ENCODE measurements around the gene PROKR2.

PROKR2 gene

DNA sequence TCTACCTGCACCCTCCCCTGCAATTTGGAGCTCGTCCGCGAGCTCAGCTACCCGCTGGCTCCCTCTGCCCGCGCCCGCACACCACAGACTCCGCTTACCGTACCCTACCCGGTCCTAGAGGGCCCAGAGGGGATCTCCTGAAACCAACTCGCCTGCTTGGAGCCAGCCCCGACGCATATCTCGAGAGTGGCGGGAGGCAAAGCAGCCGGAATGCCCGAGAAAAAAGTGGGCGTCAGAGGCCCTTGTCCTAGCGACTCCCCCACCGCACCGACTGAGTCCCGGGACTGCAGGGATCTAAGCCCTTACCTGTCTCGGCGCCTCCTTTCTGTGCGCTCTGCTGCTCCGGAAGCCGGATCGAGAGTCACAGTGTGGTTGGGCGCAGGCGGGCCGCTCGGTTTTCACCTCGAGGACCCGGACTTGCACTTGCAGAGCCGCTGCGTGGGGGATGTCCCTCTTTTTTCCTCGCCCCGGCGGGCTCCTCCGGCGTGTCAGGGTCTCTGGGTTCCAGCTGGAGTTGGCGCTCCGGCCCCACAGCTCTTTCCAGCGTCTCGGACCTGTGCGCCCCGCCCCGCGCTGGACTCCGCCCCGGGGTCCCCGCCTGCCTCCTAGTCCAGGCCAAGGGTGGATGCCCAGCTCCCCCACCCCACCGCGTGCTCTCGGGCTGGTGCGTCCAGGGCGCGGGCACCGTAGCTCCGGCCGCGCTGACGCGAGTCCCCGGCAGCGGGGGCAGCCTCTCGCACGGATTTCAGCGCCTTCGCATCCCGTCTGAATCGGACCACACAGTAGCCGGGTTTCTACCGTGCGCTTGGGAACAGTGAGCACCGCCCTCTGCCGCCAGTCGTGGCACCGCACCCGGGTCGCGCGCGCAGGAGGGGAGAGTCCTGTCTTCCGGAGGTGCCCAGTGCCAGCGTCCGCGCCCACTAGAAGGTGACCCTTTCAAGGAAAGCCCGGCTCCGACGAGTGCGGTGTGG, at the start of gene PROKR2:
Gene PROKR2 (minus strand): TSS at position 767 of the 971 bp plus-strand sequence. CDS start 2,585 bp downstream, outside the sequence.
- DNase-seq (ENCODE audit: low read depth in 3 of 3) = no peak

DNA sequence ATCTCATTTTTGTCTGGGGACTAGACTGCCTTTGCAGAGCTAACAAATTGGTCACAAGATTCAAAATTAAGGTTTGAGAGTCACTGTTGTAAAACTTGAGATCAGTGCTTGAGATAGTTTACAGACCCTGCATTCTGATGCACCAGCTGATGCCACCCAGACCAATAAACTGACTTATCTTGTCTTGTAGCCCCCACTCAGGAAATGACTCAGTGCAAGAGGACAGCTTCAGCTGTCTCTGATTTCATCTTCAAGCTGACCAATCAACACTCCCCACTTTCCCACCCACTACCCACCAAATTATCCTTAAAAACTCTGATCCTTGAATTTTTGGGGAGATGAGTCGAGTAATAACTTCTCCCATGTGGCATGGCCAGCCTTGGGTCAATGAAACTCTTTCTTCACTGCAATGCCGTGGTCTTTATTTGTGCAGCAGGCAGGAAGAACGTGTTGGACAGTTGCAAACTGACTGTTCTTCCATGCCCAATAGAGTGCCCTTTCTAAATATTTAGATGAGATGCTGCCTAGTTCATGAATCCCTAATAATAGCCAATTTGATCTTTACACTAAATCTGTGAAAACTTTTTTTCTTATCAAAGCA, 48.3 kb upstream of the PROKR2 start:
- DNase-seq (ENCODE audit: low read depth in 3 of 3) = no peak

DNA sequence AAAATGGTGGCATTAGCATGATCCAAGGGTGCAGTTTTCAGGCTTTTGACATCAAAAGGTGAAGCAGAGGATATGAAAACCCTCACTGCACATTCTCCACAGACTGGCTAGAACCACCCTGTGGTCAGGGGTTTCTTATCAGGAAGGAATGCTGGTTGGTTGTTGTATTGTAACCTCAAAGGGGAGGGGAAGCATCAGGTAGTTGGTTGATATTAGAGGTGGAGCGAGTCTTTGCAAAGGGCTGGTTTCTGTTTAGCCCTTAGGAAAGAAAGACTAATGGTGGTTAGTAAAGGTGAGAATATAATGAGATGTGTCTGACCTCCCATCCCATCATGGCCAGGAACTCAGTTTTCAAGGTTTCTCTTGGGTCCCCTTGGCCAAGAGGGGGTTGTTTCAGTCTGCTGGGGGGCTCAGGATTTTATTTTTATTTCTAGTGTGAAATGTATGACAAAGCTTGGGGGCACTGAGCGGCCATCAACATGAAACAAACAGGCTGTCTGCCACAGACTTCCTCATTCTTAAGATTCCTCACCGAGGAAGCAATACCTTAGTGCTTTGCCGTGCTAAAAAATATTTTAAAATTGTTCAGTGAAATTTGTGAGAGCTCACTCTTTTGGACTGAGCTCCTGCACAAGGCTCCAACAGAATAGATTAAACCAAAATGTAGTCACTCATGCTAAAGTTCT, 47.5 kb upstream of the PROKR2 start:
- no peak for DNase-seq (ENCODE audit: low read depth in 3 of 3)

DNA sequence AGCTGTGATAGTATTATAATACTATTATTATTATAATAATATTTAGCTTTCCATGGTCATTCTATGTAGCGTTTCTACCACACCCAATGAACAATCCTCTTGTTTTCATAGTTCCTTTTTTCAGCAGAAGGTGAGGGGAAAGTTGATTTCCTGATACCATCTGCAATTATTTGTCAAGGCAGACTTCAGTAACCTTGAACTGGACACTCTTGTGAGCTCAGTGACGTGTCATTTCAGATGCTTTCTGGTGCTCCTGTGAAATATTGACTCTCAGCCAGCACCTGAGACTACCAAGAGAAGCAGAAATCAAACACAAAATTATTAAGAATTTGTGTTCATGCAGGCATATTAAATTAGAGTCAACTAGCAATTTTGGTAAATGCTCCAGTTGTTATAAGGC, 46.0 kb upstream of the PROKR2 start:
- no peak for DNase-seq (ENCODE audit: low read depth in 3 of 3)

DNA sequence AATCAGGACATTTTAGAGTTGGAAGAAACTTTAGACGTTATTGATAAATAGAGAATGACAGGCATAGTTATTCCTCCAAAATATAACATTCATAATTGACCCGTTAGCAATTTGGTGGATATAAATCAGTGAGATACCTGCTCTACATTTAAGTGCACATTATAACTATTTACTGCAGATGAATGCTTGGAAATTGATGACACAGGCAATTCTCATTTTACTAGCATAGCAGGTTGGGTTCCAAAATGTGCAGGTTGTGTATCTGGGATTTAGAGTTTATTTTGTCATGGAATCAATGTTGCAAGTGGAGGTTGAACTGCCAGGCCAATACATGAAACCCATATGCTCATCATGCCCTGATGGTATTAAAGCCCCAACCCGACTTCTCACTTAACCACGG, 44.4 kb upstream of the PROKR2 start:
- DNase-seq (ENCODE audit: low read depth in 3 of 3) = no peak

DNA sequence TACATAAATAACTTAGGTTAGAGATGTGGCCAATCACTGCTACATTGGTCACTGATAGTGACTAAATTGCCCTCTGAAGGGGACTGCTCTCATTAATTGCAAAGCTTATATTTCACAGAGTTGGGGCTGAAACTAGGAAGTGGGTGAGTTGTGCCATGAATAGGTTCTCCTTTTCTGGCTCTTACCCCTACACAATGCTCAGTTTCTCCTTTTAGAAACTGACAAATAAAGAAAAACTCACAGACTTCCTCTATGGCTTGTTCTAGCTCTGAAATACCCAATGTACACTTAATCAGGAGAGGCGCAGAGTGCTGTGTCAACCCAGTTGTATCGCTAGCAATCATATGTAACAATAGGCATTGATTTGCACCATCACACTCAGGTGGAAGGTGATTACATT, 41.2 kb upstream of the PROKR2 start:
- no peak for DNase-seq (ENCODE audit: low read depth in 3 of 3)

DNA sequence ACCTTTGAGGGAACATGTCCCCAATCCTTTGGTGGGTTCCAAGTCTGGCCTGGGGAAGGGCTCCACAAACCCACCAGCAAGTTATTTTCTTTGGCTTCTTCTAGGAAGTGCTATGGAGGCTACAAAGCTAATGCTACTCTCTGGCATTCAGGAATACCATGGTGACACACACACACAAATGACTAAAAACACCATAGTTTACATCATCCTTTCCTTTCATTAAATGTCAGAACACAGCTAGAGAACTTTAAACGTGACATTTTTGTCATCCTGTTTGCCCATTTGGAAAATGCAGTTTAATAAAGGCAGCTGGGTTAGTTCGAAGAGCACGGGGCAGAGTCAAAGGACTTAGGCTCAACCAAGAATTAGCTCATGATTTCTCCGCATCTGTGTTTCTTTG, 40.2 kb upstream of the PROKR2 start:
- no peak for DNase-seq (ENCODE audit: low read depth in 3 of 3)

DNA sequence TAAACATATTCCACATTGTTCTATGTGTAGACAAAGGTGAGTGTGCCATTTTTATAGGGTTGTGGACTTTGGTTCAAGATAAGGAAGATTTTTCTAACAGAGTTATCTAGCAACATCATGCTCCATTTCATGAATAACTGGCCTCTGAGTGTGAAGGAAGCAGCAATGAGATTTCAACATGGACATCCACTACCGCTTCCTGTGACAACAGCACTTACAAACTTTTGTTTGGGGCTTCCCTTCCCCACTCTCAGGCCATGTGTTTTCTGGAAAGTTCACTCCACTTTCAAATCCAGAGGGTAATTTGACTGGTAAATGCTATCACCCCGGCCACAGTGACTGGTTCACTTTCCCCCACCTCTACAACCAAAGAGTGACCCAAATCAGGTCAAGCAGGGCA, 38.1 kb upstream of the PROKR2 start:
- DNase-seq (ENCODE audit: low read depth in 3 of 3) = no peak

DNA sequence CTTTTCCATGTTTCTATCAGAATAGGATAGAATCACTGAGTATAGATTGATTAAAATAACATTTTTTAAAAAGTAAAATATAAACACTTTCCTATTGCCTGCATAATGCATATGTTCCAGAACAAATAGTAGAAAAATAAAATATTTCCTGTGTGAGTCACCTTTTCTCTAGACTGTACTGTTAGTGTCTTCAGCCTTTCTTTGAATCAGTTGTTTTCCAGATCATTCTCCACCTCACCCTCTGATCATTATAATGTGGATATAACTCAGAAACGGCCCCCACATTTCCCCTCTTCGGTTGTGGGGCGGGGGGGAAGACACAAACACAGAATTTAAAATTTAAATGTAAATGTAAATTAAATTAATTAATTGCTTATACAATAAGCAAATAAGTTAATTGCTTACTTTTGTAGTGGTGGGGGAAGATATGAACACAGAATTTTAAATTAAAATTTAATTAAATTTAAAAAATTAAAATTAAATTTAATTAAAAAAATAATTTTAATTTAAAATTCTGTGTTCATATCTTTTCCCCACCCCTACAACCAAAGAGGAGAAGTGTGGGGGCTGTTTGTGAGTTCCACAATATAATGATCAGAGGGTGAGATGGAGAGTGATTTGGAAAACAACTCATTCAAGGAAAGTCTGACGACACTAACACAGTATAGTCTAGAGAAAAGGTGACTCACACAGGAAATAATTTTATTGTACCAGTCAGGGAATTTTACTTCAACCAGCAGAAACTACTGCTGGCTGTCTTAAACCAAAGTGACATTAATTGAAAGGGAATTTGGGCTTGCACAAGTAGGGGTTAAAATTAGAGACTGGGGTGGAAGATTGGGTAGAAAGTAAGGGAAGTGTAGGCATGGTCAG, 37.1 kb upstream of the PROKR2 start:
- DNase-seq (ENCODE audit: low read depth in 3 of 3) = no peak

DNA sequence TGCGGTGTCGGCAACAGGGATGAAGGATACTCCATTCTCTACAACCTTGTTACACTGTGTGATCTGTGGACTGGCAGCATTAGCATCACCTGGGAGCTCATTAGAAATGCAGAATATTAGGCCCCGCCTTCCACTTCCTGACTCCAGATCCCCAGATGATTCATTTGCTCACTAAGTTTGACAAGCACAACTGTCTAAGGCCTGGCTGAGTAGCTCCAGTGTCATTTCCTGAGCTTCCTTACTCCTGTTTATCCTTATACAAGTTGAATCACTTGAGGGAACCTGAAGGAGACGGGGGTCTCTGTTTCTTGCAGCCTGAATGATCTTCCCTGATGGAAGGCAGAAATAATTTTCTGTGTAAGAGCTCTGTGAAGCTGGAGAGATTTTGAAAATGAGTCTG, 32.7 kb upstream of the PROKR2 start:
- no peak for DNase-seq (ENCODE audit: low read depth in 3 of 3)

DNA sequence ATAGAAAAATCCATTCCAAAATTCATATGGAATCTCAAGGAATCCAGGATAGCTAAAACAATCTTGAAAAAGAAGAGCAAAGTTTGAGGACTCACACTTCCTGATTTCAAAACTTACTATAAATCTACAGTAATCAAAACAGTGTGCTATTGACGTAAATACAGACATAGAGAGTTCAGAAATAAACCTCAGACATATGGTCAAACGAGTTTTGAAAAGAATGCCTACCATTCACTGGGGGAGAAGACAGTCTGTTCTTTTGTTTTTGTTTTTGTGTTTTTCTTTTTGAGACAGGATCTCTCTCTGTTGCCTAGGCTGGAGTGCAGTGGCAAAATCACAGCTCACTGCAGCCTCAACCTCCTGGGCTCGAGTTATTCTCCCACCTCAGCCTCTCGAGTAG, 25.3 kb upstream of the PROKR2 start:
- DNase-seq (ENCODE audit: low read depth in 3 of 3) = no peak

DNA sequence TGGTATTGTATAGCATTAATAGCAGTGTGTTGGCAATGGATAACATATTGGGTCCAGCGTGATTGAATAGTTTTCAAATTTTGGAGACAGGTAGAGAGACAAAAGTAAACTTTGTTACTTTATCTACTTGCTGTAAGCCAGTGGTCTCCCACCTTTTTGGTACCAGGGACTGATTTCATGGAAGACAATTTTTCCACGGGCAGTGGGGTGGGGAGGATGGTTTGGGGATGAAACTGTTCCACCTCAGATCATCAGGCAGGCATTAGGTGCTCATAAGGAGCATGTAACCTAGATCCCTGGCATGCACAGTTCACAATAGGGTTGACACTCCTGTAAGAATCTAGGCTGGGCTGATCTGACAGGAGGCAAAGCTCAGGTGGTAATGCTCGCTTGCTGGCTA, 14.6 kb upstream of the PROKR2 start:
- DNase-seq (ENCODE audit: low read depth in 3 of 3) = no peak

DNA sequence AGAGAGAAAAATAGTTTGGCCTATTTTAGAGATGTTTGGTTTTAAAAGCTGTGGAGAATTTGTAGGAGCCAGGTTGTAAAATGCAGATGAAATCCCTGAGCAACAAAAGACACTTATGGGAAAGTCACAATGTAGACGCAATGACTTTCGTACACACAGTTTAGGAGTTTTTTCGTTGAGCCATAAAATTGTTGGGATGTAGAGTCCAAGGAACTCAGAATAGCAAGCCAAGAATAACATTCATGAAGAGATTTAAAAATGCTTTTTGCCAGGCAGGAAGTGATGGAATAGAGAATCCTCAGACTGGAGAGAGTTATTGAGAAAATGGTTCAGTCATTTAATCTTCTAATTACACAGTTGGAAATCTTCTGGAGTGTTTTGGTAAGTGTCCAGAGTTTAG, 11.5 kb upstream of the PROKR2 start:
- no peak for DNase-seq (ENCODE audit: low read depth in 3 of 3)

DNA sequence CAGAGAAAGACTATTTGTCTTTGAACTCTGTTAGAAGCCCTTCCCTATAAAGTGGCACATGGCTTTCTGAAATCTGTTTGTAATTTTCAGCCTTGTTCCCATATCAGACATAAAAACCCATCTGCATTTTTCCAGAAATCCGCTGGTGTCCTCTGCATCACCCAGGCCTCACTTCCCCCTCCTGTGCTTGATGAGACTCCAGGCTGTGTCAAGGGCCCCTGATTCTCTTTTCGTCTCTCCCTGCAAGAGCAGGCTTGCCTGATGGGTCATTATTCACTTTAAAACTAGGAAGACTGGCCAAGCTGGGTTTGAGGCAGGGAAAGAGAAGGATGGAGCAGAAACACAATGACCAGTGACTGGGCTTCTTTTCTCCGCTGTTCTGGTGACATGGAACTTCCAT, 10.6 kb upstream of the PROKR2 start:
- no peak for DNase-seq (ENCODE audit: low read depth in 3 of 3)

DNA sequence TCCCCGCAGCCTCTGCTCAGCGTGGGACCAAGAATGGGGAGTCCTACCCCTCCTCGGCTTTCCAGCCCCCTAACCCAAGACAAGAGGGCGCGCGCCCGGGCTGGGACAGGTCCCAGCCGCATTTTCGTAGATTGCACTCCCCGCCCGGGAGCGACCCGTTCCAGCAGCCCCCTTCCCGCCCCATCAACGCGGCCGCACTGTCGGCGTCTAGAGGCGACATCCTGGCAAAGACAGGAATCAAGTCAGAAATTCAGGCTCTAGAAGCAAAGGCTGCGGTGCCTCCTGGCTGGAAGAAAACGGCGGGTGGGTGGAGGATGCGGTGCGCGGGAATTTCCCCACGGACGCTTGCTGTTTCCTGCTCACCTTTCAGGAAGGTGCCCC, 957 bp downstream of the PROKR2 start:
- DNase-seq (ENCODE audit: low read depth in 3 of 3) = no peak

DNA sequence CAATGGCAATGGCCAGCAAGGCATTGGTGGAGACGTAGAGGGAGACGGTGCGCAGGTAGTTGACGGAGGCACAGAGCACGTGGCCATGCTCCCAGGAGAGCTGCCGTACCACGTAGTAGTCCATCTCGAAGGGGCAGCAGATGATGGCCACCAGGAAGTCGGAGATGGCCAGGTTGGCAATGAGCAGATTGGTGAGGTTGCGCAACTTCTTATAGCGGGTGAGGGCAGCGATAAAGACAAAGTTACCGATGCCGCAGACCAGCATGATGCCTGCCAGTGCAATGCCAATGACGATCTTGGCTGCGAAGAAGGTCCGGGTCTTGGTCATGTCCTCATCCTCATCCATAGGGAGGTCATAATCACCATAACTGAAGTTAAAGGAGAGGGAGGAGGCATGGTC, 2.8 kb downstream of the PROKR2 start:
- no peak for DNase-seq (ENCODE audit: low read depth in 3 of 3)

DNA sequence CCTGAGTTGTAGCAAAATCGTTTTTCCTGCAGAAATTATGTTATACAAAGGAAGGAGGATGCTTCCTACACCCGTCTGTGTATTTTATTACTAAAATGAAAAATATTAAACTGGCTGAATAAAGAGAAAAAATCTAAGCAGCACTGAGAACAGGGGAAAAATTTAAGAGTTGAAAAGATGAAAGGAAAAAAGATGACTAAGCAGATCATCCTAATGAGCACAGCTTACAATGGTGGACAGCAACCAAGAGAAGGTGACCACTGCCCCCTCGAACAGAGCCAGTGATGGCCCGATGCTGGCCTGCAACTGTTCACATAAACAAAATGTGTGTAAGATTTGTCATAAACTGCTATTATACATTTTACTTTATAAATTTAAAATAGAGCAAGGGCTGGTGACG, 4.2 kb downstream of the PROKR2 start:
- DNase-seq (ENCODE audit: low read depth in 3 of 3) = no peak

DNA sequence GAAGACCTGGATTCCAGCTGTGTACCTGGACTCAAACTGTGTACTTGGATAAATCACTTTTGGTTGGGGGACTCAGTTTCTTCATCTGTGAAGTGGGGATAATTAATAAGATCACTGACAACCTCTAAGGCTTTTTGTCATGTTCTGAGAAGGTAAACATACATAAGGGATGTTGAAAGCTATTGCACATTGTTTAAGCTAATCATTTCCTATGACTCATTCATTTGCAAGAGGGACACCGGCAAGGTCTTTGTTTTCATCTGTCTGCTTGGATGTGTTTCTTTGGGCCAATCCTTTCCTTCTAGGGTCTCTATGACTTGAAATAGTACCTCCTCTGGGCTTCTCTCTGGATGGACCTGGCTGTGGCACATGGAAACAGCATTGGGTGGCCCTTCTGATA, 6.8 kb downstream of the PROKR2 start:
- no peak for DNase-seq (ENCODE audit: low read depth in 3 of 3)

DNA sequence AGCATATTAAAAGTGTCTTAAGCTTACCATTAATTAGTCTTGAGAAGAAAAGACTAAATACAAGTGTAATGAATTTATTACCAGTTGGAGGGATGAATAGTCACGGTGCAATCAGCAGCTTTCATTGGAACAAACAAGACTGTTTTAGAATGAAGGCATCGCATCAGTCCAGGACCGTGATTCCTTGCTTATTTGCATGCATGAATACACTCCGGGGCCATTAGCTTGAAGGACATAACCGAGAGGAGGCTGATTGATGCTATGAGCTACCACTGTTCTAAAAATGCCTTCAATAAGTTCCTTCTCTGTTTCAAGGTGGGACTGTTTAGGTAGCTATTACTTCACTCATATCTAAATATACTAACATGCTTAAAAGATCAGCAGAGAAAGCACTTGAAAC, 17.9 kb downstream of the PROKR2 start:
- DNase-seq (ENCODE audit: low read depth in 3 of 3) = no peak

DNA sequence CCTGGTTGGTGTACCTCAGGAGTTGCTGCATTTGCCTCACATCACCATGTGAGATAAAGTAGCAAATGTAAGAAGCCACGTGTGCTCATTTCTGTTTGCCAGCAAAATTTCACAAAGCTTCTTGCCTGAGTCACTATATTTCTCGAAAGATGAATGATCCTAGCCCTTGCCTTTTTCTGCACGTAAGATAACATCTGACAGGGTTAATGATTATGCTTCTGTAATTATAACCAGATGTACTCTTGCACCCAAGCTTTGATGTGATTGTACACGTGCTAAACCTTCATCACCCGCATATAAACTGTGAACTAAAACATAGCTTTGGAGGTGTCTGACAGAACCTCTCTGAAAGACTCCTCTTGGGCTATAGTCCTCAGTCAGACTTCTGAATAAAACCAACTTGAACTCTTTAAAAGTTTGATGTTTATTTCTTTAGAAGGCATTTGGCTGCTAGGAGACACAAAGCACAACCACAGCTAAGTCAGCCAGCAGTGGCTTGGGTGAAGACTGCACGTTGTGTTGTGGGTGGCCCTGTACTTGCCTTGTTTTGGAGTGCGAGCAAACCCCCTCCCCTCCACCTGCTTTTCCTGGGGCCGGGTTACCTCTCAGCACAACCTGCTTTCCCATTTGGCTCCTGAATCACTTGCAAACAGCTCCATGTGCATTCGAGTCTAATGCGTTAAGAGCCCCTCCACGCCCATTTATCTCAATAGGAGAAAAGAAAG, 19.3 kb downstream of the PROKR2 start:
- no peak for DNase-seq (ENCODE audit: low read depth in 3 of 3)

DNA sequence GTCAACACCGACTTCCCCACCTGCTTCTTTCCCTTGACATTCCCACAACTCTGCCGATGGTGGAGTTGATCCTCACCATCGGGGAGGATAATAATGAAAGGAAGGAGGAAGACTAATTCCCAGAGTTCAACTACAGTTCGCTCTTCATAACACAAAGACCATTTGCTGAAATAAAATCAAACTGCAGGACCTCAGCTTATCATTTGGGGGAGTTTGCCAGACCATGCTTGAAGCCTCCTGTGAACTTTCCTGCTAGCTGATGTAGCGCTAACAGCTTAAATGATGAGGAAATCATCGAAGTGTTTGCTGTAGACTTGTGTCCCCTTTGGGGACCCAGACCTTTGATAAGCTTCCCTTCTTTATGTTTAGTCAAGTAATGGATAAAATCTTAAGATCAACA, 26.2 kb downstream of the PROKR2 start:
- DNase-seq (ENCODE audit: low read depth in 3 of 3) = no peak

All from stimulated activated CD4-positive, alpha-beta T cell treated with anti-CD3 and anti-CD28 coated beads, TNF-alpha, amount 100 ng/mL, for 4 hours (primary cell).